ENCODE measurements around the gene SPIN1. TPM values are rescaled to one million over a fixed set of nuclear protein-coding genes. Genes with fewer than 3 reads are reported as not detected.

Gene SPIN1
- total RNA-seq, 1 donor from 2014 or later: 103 TPM

GRCh38 chr9:88411471-88411870 is 23.2 kb downstream of the SPIN1 start:
- H3K36me3 Mint-ChIP-seq (ENCODE audit: low read depth): peaks cover 3% of the 10 kb centered on the region
- peaks cover 3% of the 10 kb centered on the region for H3K9me3 Mint-ChIP-seq (ENCODE audit: low read depth)
- no peak for TF ChIP-seq CTCF (IDR thresholded peaks at IDR 0.05)

DNA sequence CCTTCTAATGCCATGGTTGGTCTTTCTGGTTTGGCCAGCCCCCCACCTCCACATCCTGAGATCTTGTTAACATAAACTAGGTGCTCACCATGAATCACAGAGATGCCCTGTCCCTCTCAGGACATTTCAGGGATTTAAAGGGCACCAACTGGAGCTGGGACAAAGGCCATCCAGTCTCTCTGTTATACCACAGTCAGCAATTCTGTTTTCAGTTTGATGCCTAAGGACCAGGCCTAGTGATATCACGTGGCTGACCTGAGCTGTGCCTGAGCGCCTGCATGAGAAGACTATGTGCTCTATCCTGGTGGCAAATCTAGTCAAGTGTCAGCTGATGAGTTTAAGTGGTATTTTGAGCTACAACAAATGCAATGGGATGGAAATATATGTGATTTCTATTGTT is 26.1 kb downstream of the SPIN1 start:
- H3K4me3 Mint-ChIP-seq (ENCODE audit: unreplicated experiment): no peak overlapping the region
- H3K4me1 Mint-ChIP-seq (ENCODE audit: low read depth): peaks cover 23% of the 10 kb centered on the region
- no peak for TF ChIP-seq CTCF (IDR thresholded peaks at IDR 0.05)
- H3K27ac Mint-ChIP-seq (ENCODE audit: unreplicated experiment): no peak overlapping the region
- peaks cover 12% of the 10 kb centered on the region for H3K36me3 Mint-ChIP-seq (ENCODE audit: low read depth)
- peaks cover 10% of the 10 kb centered on the region for H3K9me3 Mint-ChIP-seq (ENCODE audit: low read depth)
- DNase-seq (ENCODE audit: low spot score): no peak
- no peaks in the 10 kb centered on the region for H3K27me3 Mint-ChIP-seq (ENCODE audit: low read depth)

More at GRCh38 chr9:88411471-88411870, 23.2 kb downstream of the SPIN1 start:
- no peak for DNase-seq (ENCODE audit: low spot score)
- Mint-ChIP-seq H3K27ac (ENCODE audit: unreplicated experiment) (no peak overlapping the region), H3K4me1 (ENCODE audit: low read depth) (peaks cover 5% of the 10 kb centered on the region), H3K27me3 (ENCODE audit: low read depth) (no peaks in the 10 kb centered on the region), H3K4me3 (ENCODE audit: unreplicated experiment) (no peak overlapping the region)

GRCh38 chr9:88418025-88418424 is 29.8 kb downstream of the SPIN1 start:
- peak overlapping the region; percentile 82 for H3K27ac Mint-ChIP-seq (ENCODE audit: unreplicated experiment)
- DNase-seq (ENCODE audit: low spot score): no peak
- peaks cover 14% of the 10 kb centered on the region for H3K36me3 Mint-ChIP-seq (ENCODE audit: low read depth)
- no peak overlapping the region for H3K4me3 Mint-ChIP-seq (ENCODE audit: unreplicated experiment)
- peaks cover 10% of the 10 kb centered on the region for H3K9me3 Mint-ChIP-seq (ENCODE audit: low read depth)
- no peak for TF ChIP-seq CTCF (IDR thresholded peaks at IDR 0.05)
- H3K4me1 Mint-ChIP-seq (ENCODE audit: low read depth): peaks cover 26% of the 10 kb centered on the region
- H3K27me3 Mint-ChIP-seq (ENCODE audit: low read depth): no peaks in the 10 kb centered on the region

DNA sequence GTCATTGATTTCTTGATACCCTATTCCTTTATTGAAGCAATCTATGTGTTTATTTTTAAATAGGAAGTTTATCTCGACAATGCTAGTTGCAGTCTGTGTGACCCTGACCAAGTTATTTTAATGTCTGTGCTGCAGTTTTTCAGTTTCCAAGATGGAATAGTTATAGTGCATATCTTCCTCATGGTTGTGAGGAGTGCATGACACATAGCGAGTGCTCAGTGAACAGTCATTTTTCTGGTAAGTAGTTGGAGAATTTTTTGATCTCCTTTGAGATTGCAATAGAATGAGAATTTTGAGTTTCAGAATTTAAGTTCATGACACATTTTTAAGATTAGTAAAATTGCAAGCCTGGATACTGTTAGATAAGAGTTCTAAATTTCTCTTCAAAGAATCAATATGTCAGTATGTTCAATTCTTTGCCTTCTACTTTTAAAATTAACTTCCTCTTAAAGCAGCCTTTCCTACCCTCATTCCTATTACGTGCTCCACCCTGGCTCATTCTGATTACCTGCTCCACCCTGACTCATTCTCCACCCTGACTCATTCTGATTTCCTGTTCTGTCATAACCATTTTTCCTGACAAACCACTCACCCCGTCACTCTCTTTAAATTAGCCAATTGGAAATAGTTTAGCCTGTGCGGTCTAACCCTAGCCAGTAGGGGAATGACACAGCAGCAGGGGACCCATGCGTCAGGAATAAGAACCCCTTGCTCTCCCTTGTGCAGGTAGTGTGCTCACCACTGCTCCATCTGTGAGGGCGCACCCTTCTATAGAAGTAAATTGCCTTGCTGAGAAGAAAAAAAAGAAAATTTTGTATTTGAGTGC is 30.7 kb downstream of the SPIN1 start:
- Mint-ChIP-seq H3K9me3 (ENCODE audit: low read depth) (peaks cover 7% of the 10 kb centered on the region), H3K36me3 (ENCODE audit: low read depth) (peaks cover 16% of the 10 kb centered on the region), H3K27me3 (ENCODE audit: low read depth) (no peaks in the 10 kb centered on the region), H3K27ac (ENCODE audit: unreplicated experiment) (peak overlapping the region; percentile 82), H3K4me3 (ENCODE audit: unreplicated experiment) (no peak overlapping the region), H3K4me1 (ENCODE audit: low read depth) (peaks cover 26% of the 10 kb centered on the region)
- peak; percentile 13 for TF ChIP-seq CTCF (IDR thresholded peaks at IDR 0.05)
- no peak for DNase-seq (ENCODE audit: low spot score)

DNA sequence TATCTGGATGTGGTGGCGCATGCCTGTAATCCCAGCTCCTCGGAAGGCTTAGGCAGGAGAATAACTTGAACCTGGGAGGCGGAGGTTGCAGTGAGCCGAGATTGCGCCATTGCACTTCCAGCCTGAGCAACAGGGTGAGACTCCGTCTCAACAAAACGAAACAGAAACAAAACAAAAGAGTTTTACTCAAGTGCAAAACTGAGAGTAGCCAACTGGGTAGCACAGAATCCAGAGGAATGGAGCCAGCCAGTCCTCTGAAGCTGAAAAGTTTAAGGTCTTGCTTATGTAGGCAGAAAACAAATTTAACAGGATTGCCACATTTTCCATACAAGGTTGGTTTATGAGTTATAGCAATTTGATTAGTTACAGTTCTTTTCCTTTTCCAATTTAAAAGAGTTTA is 32.0 kb downstream of the SPIN1 start:
- no peaks in the 10 kb centered on the region for H3K27me3 Mint-ChIP-seq (ENCODE audit: low read depth)
- no peak overlapping the region for H3K4me3 Mint-ChIP-seq (ENCODE audit: unreplicated experiment)
- peak overlapping the region; percentile 57 for H3K27ac Mint-ChIP-seq (ENCODE audit: unreplicated experiment)
- peaks cover 14% of the 10 kb centered on the region for H3K36me3 Mint-ChIP-seq (ENCODE audit: low read depth)
- DNase-seq (ENCODE audit: low spot score): no peak
- H3K9me3 Mint-ChIP-seq (ENCODE audit: low read depth): peaks cover 7% of the 10 kb centered on the region
- TF ChIP-seq CTCF (IDR thresholded peaks at IDR 0.05): no peak
- peaks cover 26% of the 10 kb centered on the region for H3K4me1 Mint-ChIP-seq (ENCODE audit: low read depth)

Measured in chondrocyte (in vitro differentiated cells).